ENCODE results near the gene SPACA5.
"Not testable (repeated sequence)": the region's sequence is repeated elsewhere in the genome, so short reads cannot be mapped to it uniquely, and the experiment has no call there.

The SPACA5 gene

GRCh38 chrX:48020472-48020871 is 13.7 kb downstream of the SPACA5 start:
- H3K4me3 ChIP-seq (ENCODE audit: low read length); DNase-seq (ENCODE audit: low read depth): not testable (repeated sequence)

DNA sequence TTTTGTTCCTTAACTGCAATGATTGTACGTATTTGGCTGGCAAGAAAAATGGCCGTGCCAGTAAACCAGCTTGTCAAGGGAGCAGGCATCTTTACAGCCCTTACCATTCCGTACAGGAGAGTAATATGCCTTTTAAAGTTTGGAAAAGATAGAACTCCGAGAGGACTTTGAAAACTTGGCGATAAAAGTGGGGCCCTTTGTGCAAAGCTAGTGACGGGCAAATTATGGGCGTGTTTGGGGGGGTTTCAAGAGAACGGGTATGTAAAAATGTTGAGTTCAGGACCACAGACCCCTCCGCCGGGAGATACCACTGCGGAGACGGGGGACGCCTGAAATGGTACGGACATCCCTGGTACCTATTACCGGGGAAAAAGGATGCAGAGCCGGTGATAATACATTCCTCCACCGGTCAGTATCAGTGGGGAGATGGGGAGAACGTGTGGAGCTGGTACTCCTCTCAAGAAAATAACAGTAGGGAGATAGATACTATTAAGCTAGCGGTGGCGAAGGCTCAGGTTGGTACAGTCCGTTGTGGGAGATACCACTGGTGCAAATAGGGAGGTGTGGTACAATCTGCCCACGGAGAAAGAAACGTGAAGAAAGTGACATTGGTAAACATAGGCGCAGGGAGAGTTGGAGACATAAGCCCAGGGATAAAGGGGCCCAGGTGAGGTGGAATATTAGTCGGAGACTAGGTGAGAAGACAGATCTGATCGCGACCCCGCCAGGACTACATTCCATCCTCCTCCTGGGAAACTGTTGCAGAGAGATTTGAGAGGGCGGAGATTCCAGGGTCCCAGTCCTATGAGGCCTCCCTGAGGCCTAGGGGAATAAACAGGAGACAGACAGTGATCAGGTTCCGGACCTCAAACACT is 14.5 kb downstream of the SPACA5 start:
- peak; percentile 84 for DNase-seq (ENCODE audit: low read depth)
- peak overlapping the region; percentile 74 for H3K4me3 ChIP-seq (ENCODE audit: low read length)
- TF ChIP-seq, protein P1, sequence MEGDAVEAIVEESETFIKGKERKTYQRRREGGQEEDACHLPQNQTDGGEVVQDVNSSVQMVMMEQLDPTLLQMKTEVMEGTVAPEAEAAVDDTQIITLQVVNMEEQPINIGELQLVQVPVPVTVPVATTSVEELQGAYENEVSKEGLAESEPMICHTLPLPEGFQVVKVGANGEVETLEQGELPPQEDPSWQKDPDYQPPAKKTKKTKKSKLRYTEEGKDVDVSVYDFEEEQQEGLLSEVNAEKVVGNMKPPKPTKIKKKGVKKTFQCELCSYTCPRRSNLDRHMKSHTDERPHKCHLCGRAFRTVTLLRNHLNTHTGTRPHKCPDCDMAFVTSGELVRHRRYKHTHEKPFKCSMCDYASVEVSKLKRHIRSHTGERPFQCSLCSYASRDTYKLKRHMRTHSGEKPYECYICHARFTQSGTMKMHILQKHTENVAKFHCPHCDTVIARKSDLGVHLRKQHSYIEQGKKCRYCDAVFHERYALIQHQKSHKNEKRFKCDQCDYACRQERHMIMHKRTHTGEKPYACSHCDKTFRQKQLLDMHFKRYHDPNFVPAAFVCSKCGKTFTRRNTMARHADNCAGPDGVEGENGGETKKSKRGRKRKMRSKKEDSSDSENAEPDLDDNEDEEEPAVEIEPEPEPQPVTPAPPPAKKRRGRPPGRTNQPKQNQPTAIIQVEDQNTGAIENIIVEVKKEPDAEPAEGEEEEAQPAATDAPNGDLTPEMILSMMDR (conservative IDR thresholded peaks at IDR 0.05; ENCODE audit: low read length), result peak; percentile 12; the same call in 1 of the 2 replicates

GRCh38 chrX:48022100-48022499 is 15.3 kb downstream of the SPACA5 start:
- H3K4me3 ChIP-seq (ENCODE audit: low read length), result peak overlapping the region; percentile 74
- DNase-seq (ENCODE audit: low read depth), result no peak
- TF ChIP-seq, protein P1 (conservative IDR thresholded peaks at IDR 0.05; ENCODE audit: low read length), result no peak

- H3K4me3 ChIP-seq (ENCODE audit: low read length), result no peak overlapping the region
- DNase-seq (ENCODE audit: low read depth), result peak; percentile 20
- TF ChIP-seq, protein P1 (conservative IDR thresholded peaks at IDR 0.05; ENCODE audit: low read length), result no peak
These were observed 15.9 kb downstream of the SPACA5 start for GRCh38 chrX:48022738-48023137.

GRCh38 chrX:48025561-48025960 is 18.8 kb downstream of the SPACA5 start:
- H3K4me3 ChIP-seq (ENCODE audit: low read length), result no peak overlapping the region
- DNase-seq (ENCODE audit: low read depth), result peak; percentile 60
- TF ChIP-seq, protein P1 (conservative IDR thresholded peaks at IDR 0.05; ENCODE audit: low read length), result peak; percentile 60

GRCh38 chrX:48027545-48027944 is 20.8 kb downstream of the SPACA5 start:
- not testable (repeated sequence) for H3K4me3 ChIP-seq (ENCODE audit: low read length)

DNA sequence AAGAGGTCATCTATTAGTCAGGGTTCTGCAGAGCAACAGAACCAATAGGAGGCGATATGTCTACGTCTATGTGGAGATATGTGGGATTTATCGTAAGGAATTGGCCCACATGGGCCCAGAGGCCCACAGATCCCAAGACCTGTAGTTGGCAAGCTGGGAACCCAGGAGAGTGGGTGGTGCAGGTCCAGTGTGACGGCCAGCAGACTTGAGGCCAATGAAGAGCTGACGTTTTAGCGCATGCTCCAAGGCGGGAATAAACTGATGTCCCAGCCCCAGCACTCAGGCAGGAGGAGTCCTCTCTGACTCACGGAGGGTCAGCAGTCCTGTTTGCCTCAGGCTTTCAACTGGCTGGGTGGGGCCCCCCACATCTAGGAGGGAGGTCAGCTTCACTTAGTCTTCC is 21.3 kb downstream of the SPACA5 start:
- no peak overlapping the region for H3K4me3 ChIP-seq (ENCODE audit: low read length)
- no peak for DNase-seq (ENCODE audit: low read depth)
- TF ChIP-seq, protein P1 (conservative IDR thresholded peaks at IDR 0.05; ENCODE audit: low read length), result no peak

More at GRCh38 chrX:48027545-48027944, 20.8 kb downstream of the SPACA5 start:
- DNase-seq (ENCODE audit: low read depth), result not testable (repeated sequence)

DNA sequence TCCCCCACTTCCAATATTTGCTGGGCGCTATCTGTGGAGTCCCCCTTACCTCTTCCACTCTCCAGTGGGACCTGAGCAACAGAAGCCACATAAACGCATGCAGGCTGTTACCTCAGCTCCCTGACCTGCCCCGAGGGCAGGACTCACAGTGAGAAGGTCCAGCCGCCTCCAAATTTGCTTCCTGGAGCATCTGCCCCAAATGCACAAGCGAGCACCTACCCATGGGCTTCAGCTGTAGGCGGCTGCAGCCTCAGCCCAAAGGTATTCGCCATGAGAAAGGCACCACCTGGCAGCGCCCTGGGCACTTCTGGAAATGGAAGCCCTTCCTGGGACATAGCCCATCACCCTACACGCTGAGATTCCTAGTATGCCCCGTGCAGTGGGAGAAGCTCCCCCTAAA is 23.4 kb downstream of the SPACA5 start:
- DNase-seq (ENCODE audit: low read depth), result no peak
- H3K4me3 ChIP-seq (ENCODE audit: low read length), result no peak overlapping the region
- TF ChIP-seq, protein P1 (conservative IDR thresholded peaks at IDR 0.05; ENCODE audit: low read length), result no peak

- not testable (repeated sequence) for DNase-seq (ENCODE audit: low read depth); H3K4me3 ChIP-seq (ENCODE audit: low read length)
These were observed 23.9 kb downstream of the SPACA5 start for GRCh38 chrX:48030641-48031173.

Measured in AG10803 (cell line).